Heart right ventricle (tissue), 16 donors: ENCODE measurements around the gene ZFAND3. TPM values are rescaled to one million over a fixed set of nuclear protein-coding genes. Genes with fewer than 3 reads are reported as not detected.

Experiments used
- ATAC-seq, 8 donors: fragments of 200-7000 bp; cut with Tn5 transposase; one replicate each; pipeline ENCODE4 v1.9.1; 2020; ENCODE audit warnings: mild to moderate bottlenecking in 8 of 8, moderate library complexity in 8 of 8, moderate number of reproducible peaks in 1 of 8
- DNase-seq, 2 donors: peaks; one replicate each; pipeline ENCODE4 v3.0.0-alpha.2; 2020
- H3K27ac ChIP-seq, 10 donors: fragments of 200-600 bp; sonication (generic) in 2 of 10; one replicate each; pipeline versions ENCODE4 v1.5.0 to v1.8.0; 2020 to 2022; ENCODE audit warnings: mild to moderate bottlenecking in 3 of 10
- H3K27me3 ChIP-seq, 7 donors: fragments of 200-600 bp; one replicate each; pipeline ENCODE4 v1.8.0; 2021 to 2022; ENCODE audit warnings: mild to moderate bottlenecking in 2 of 7
- H3K36me3 ChIP-seq, 9 donors: fragments of 200-600 bp; sonication (generic) in 1 of 9; one replicate each; pipeline versions ENCODE4 v1.5.0 to v1.8.0; 2020 to 2022; ENCODE audit warnings: mild to moderate bottlenecking in 2 of 9
- H3K4me1 ChIP-seq, 9 donors: fragments of 200-600 bp; sonication (generic) in 1 of 9; one replicate each; pipeline versions ENCODE4 v1.5.0 to v1.8.0; 2020 to 2022; ENCODE audit warnings: mild to moderate bottlenecking in 4 of 9
- H3K4me3 ChIP-seq, 10 donors: fragments of 200-600 bp; sonication (generic) in 2 of 10; one replicate each; pipeline versions ENCODE4 v1.5.0 to v1.8.0; 2020 to 2022; ENCODE audit warnings: mild to moderate bottlenecking in 7 of 10, moderate library complexity in 2 of 10
- H3K9me3 ChIP-seq, 11 donors: fragments of 200-600 bp in 10 of 11; sonication (generic) in 2 of 11; one replicate each; pipeline versions ENCODE4 v1.5.0 to v1.8.0; 2013 to 2022; ENCODE audit warnings: mild to moderate bottlenecking in 2 of 11, control low read depth in 1 of 11, moderate library complexity in 1 of 11
- CTCF ChIP-seq, 9 donors: fragments of 200-600 bp; sonication (generic) in 2 of 9; IDR thresholded peaks; one replicate each; pipeline versions ENCODE4 v1.5.0 to v1.8.0; 2021 to 2022; ENCODE audit warnings: antibody characterized with exemption in 9 of 9, mild to moderate bottlenecking in 5 of 9, moderate library complexity in 1 of 9
- WGBS, 2 donors: extraction: QIAGEN DNeasy Blood & Tissue Kit; methylation state at CpG; one replicate each; pipeline ENCODE4 v1.1.7; 2013; ENCODE audit warnings: inconsistent platforms in 1 of 2; 5-methylcytosine and 5-hydroxymethylcytosine counted together
- intact Hi-C, 10 donors: fragments of 100-400 bp; cut with DNase I; formaldehyde crosslinking; loops; one replicate each; pipeline versions ENCODE4 v1.11.1 to v1.14.2; 2022
- polyA plus RNA-seq, 2 donors: library from polyadenylated mRNA; stranded (reverse); fragments of 200-250 nt; gene quantifications; one replicate each; pipeline ENCODE4 v1.2.3, GENCODE V29; 2013
- total RNA-seq, 10 donors: library from RNA; stranded (reverse); fragmentation: NEBNext Ultra II Directional in 3 of 10; extraction: Animal tissue kit (Norgen Biotek cat#: 25700) in 3 of 10; gene quantifications; one replicate each; pipeline versions ENCODE4 v1.2.1 to v1.2.4, GENCODE V29; 2021 to 2023
- donor health status: Arrhythmogenic right ventricular cardiomyopathy.
- donor health status: ischemic (EF 13 %, LVEDD 7.1; RV severe dilation, severe dysfunction).
- donor health status: healthy with polysubstance abuse.
- donor health status: DM: no; HTN: yes; CAD: no.
- donor health status: DM: no; HTN: no; CAD: no.
- donor health status: ischemic (EF 25% LVEDD 6.9; RV normal size, moderate dysfunction).
- donor health status: ischemic (EF 25% LVEDD 5.7; RV mildly dilated, moderate dysfunction).
- donor health status: healthy.
- donor health status: DM: yes; HTN: yes; CAD: no.
- donor health status: Ischemic cardiomyopathy.
- donor health status: ischemic (EF 35%, LVEDD 5.7; RV mildly dilated, moderate dysfunction).
- donor health status: nonischemic (EF 11% LVEDD 7.7; RV severe dilation, severe dysfunction).
- donor health status: DM: yes; HTN: yes; CAD: no.
- donor health status: PGD.
- donor health status: ischemic (EF 29% LVEDD 5.4; RV normal size, mild dysfunction).
- donor health status: nonischemic (EF 23%, LVEDD 6.1; RV moderate dilation, normal function).

ZFAND3 gene
- total and polyA plus RNA-seq, 12 donors, result 24.4 to 123 (median 105) TPM

DNA sequence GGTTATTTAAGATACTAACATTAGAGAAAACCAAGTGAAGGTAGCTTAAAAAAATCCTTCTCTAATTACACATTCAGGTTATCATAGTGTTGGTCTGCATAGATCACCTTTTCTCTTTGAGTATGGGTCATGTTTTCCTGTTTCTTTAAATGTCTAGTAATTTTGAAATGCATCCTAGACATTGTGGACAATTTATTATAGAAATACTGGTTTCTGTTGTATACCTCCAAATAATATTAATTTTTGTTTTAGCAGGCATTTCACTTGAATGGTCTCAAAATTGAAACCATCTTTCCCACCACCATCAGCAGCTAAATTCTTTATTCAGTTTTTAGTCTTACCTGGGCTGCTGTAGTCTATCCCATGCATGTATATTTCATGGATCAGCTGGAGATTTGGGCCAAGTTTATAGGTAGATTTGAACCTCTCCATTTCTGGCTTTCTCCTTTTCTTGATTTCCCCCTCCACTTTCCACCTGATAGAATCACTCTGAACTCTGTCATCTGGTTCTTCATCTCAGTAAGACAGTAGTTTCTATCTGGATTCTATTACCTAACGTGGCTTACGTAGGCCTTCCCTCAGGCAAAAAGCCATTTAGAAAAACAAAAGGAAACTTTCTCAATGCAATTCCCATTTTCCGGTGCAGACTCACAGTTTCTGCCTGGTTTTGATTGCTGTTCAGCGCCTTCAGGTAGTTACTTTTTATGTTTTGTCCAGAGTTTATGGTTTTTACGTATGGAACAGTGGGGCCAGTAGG is 52.3 kb downstream of the ZFAND3 start:
- DNase-seq (no peak), ATAC-seq (no peak)
- no peak for TF ChIP-seq CTCF (IDR thresholded peaks at IDR 0.05)
- Histone ChIP-seq H3K4me3 (no peak overlapping the region), H3K36me3 (no peaks in the 10 kb centered on the region), H3K27ac (no peak overlapping the region), H3K9me3 (peaks cover 0 to 16% (median 0%) of the 10 kb centered on the region in 11 donors), H3K4me1 (peaks cover 0 to 53% (median 31%) of the 10 kb centered on the region in 9 donors), H3K27me3 (no peaks in the 10 kb centered on the region)
- intact Hi-C loops, result no loop called here
- WGBS, 2 donors, result 94 to 96% methylated on average over 5 of the region's 5 CpGs

GRCh38 chr6:37872373-37872745 is 52.8 kb downstream of the ZFAND3 start:
- Histone ChIP-seq H3K36me3 (no peaks in the 10 kb centered on the region), H3K27me3 (no peaks in the 10 kb centered on the region), H3K4me3 (no peak overlapping the region), H3K4me1 (peaks cover 0 to 53% (median 28%) of the 10 kb centered on the region in 9 donors), H3K9me3 (peaks cover 0 to 16% (median 0%) of the 10 kb centered on the region in 11 donors), H3K27ac (no peak overlapping the region)
- DNase-seq, result no peak
- ATAC-seq, result no peak
- intact Hi-C loops, result no loop called here
- no peak for TF ChIP-seq CTCF (IDR thresholded peaks at IDR 0.05)
- 65 to 77% methylated on average over 2 of the region's 2 CpGs for WGBS, 2 donors

GRCh38 chr6:37874726-37875125 is 55.2 kb downstream of the ZFAND3 start:
- H3K4me1 ChIP-seq, result peaks cover 3 to 50% (median 34%) of the 10 kb centered on the region in 9 donors
- H3K4me3 ChIP-seq, result no peak overlapping the region
- TF ChIP-seq CTCF (IDR thresholded peaks at IDR 0.05), result no peak
- no peaks in the 10 kb centered on the region for H3K27me3 ChIP-seq
- H3K9me3 ChIP-seq, result peaks cover 0 to 16% (median 0%) of the 10 kb centered on the region in 11 donors
- intact Hi-C loops, result no loop called here
- no peak for DNase-seq
- no peak overlapping the region for H3K27ac ChIP-seq
- H3K36me3 ChIP-seq, result no peaks in the 10 kb centered on the region
- WGBS, 2 donors, result 66 to 98% methylated on average over 2 to 3 of the region's 3 CpGs
- no peak for ATAC-seq

DNA sequence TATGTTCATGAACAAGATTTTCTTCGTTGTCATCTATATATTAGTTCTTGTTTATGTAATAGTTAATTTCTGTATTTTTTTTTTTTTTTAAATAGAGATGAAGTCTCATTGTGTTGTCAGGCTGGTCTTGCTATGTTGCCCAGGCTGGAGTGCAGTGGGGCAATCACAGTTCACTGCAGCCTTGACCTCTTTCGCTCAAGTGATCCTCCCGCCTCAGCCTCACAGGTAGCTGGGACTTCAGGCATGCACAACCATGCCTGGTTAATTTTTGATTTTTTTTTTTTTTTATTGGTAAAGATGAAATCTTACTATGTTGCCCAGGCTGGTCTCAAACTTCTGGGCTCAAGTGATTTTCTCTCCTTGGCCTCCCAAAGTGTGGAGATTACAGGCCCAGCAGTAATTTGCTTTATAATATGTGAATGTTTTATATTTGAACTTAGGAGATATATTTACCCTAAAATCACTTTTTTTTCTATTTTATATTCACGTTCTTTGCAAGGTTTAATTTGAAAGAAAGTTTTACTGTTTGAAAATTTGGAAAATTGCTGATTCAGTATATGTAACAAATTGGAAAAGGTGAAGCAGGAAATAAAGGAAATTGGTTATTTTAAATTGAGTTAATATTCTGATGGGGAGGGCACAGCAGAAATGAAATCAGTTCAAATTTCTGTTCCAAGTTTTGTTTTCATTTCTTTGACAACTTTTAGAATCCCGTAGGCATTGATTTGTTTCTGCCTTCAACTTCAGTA is 56.2 kb downstream of the ZFAND3 start:
- peaks cover 3 to 59% (median 38%) of the 10 kb centered on the region in 9 donors for H3K4me1 ChIP-seq
- no peak overlapping the region for H3K4me3 ChIP-seq
- WGBS, 2 donors, result 81 to 85% methylated on average over 5 of the region's 5 CpGs
- H3K27me3 ChIP-seq, result no peaks in the 10 kb centered on the region
- H3K27ac ChIP-seq, result no peak overlapping the region
- intact Hi-C loops, result no loop called here
- ATAC-seq, result no peak
- TF ChIP-seq CTCF (IDR thresholded peaks at IDR 0.05), result no peak
- no peak for DNase-seq
- H3K36me3 ChIP-seq, result no peaks in the 10 kb centered on the region
- peaks cover 0 to 14% (median 0%) of the 10 kb centered on the region in 11 donors for H3K9me3 ChIP-seq
